Measurements from ENCODE around the gene TULP4.
A peak's percentile ranks its signal among the peaks of the same experiment; 100 is the strongest.

The TULP4 gene

DNA sequence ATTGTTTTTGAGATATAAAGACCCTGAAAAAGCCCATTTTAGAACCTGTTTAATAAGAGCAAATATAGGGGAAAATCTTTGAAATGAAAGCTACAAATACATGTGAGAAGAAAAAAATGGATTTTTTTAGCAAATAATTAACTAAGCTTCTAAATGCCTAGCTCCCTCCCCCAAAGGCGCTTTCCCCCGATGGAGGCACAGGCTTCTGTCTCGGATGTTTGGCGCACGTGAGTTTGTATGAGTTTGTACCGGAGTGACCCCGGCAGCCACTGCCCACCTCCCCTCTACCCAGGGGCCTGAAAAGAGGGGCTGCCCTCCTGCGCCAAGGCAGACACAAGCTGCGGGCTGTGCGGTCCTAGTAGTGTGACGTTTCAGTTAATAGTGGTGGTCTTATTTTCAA lies 197.2 kb downstream of the TULP4 start:
- no peak for DNase-seq (ENCODE audit: low spot score)

DNA sequence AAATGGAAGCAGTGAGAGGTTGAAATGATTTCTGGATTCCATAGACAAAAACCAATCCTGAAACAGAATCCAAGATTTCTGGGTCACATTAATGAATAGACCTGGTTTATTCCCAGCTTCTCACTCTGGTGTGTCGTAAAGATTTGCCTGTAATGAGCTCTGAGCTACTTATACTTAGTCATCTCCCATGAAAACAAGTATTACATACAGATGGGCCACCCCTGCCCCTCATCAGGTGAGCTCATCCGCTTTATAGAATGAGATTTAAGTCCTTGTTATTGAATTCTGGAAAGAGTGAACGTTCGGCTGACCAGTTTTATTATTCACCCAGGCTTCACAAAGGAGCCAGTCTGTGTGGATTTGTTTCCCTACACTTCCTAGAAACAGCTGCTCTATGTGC lies 200.5 kb downstream of the TULP4 start:
- no peak for DNase-seq (ENCODE audit: low spot score)

More for the DNA sequence above, 197.2 kb downstream of the TULP4 start:
- TF ChIP-seq, protein P1, sequence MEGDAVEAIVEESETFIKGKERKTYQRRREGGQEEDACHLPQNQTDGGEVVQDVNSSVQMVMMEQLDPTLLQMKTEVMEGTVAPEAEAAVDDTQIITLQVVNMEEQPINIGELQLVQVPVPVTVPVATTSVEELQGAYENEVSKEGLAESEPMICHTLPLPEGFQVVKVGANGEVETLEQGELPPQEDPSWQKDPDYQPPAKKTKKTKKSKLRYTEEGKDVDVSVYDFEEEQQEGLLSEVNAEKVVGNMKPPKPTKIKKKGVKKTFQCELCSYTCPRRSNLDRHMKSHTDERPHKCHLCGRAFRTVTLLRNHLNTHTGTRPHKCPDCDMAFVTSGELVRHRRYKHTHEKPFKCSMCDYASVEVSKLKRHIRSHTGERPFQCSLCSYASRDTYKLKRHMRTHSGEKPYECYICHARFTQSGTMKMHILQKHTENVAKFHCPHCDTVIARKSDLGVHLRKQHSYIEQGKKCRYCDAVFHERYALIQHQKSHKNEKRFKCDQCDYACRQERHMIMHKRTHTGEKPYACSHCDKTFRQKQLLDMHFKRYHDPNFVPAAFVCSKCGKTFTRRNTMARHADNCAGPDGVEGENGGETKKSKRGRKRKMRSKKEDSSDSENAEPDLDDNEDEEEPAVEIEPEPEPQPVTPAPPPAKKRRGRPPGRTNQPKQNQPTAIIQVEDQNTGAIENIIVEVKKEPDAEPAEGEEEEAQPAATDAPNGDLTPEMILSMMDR (IDR thresholded peaks at IDR 0.05; ENCODE audit: extremely low read depth, missing control alignments): no peak

DNA sequence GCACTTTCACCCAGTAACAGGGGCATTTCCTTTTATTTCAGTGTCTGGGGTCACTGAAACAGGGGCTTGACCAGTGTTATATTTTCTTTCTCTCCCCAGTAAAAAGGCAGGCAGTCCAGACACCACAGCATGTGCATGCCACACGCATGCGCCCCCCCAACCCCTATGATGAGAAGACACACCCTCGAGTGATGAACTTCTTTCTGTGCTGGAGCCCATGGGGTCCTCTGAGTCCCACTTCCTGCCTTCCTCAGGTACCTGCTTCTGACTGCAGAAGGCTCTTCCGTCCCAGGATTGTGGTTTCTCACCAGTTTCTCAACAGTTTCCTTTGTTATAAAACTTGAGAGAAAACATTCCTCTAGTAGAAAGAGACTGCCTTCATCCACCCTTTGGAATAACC lies 201.9 kb downstream of the TULP4 start:
- DNase-seq (ENCODE audit: low spot score): no peak
- TF ChIP-seq, protein P1 (IDR thresholded peaks at IDR 0.05; ENCODE audit: extremely low read depth, missing control alignments): no peak

More for the DNA sequence above, 200.5 kb downstream of the TULP4 start:
- TF ChIP-seq, protein P1 (IDR thresholded peaks at IDR 0.05; ENCODE audit: extremely low read depth, missing control alignments): no peak

DNA sequence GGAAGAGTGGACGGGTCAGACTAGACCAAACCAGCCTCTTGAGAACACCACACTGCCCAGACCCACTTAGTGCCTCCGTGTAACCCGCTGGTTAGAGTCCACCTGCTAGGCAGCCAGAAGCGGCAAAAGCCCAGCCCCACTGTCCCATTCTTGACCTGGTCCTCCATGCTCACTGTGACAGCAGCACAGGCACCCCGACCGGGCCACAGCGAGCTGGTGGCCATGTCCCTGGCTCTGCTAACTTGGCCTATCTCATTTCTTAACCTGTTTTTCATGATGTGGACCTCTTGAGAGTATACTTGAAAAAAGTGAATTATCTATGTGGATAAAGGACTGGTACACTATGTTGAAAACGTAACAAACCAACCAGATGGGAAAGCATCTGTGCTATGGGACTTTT lies 202.7 kb downstream of the TULP4 start:
- TF ChIP-seq, protein P1 (IDR thresholded peaks at IDR 0.05; ENCODE audit: extremely low read depth, missing control alignments): no peak

DNA sequence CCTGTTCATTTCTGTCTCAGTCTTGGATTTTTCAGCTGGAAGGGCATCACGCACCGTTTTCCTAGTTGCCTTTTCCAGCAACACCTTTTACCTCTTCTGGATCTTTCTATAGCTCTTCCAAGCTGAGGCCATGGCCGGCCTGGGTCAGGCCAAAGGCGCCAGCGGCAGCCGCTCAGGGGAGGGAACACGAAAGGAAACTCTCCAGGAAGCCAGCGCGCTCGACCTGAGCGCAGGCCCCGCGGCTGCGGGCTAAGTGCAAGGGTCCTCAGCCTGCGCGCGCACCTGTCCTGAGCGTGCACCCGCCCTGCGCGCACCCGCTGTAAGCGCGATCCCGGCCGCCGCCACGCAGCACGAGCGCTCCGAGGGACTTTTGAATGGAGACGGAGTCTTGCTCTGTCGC lies 203.8 kb downstream of the TULP4 start:
- no peak for DNase-seq (ENCODE audit: low spot score)
- TF ChIP-seq, protein P1 (IDR thresholded peaks at IDR 0.05; ENCODE audit: extremely low read depth, missing control alignments): no peak

More for the DNA sequence above, 202.7 kb downstream of the TULP4 start:
- no peak for DNase-seq (ENCODE audit: low spot score)

DNA sequence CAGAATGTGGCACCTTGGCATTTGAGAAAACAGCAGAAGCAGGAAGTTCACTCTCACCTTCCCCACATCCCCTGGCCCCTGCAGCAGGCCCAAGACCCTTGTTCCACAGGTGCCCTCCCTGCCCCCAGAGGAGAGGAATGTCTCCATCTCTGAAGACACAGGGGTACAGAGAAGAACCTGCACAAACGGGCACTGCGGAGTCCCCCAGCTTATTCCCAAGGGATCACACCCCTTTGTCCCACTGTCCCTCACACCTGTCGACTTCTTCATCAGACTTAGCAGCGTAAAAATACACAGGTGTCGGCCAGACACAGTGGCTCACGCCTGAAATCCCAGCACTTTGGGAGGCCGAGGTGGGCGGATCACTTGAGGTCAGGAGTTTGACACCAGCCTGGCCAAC lies 204.8 kb downstream of the TULP4 start:
- TF ChIP-seq, protein P1 (IDR thresholded peaks at IDR 0.05; ENCODE audit: extremely low read depth, missing control alignments): no peak

DNA sequence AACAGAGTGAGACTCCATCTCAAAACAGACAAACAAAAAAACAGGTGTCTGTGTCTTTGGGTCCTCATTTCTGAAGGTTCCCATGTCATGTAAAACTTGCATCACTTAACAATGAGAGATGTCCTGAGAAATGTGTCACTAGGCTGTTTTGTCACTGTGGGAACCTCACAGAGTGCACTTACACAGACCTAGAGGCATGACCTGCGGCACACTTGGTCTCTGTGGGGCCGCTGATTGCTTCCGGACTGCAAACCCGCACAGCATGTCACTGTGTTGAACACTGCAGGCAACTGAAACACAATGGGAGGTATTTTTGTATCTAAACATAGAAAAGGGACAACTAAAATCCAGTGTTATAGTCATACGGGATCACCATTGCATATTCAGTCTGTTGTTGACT lies 205.3 kb downstream of the TULP4 start:
- DNase-seq (ENCODE audit: low spot score): peak; percentile 69
- TF ChIP-seq, protein P1 (IDR thresholded peaks at IDR 0.05; ENCODE audit: extremely low read depth, missing control alignments): no peak

More for the DNA sequence above, 204.8 kb downstream of the TULP4 start:
- DNase-seq (ENCODE audit: low spot score): no peak

All from GM20000 (cell line).